Gastroesophageal sphincter (tissue), 4 donors: ENCODE results near the gene VSIG1. TPM values are rescaled to one million over a fixed set of nuclear protein-coding genes. Genes with fewer than 3 reads are reported as not detected.

Experiments
- ATAC-seq: fragments of 150-250 bp; one replicate; pipeline ENCODE4 v1.9.1; 2016; ENCODE audit warnings: mild to moderate bottlenecking, moderate library complexity
- H3K27ac ChIP-seq, 4 donors: fragments of 200-600 bp; sonication (generic) in 3 of 4; 1 replicate in 3 of 4; 2 replicates in 1 of 4; pipeline ENCODE4 v1.5.1; 2016 to 2019
- H3K27me3 ChIP-seq: fragments of 200-600 bp; sonication (generic); one replicate; pipeline ENCODE4 v1.5.1; 2019
- H3K36me3 ChIP-seq, 2 donors: fragments of 200-600 bp; sonication (generic); one replicate each; pipeline ENCODE4 v1.5.1; 2019; ENCODE audit warnings: control low read depth in 1 of 2
- H3K4me1 ChIP-seq, 3 donors: fragments of 200-600 bp; sonication (generic); 1 replicate in 2 of 3; 2 replicates in 1 of 3; pipeline ENCODE4 v1.5.1; 2016 to 2019; ENCODE audit warnings: control low read depth in 2 of 3
- H3K4me3 ChIP-seq, 2 donors: fragments of 200-600 bp; sonication (generic); one replicate each; pipeline ENCODE4 v1.5.1; 2019; ENCODE audit warnings: mild to moderate bottlenecking in 1 of 2, moderate library complexity in 1 of 2
- H3K9me3 ChIP-seq, 3 donors: fragments of 200-600 bp; sonication (generic); one replicate each; pipeline ENCODE4 v1.5.1; 2017 to 2019; ENCODE audit warnings: control low read depth in 2 of 3
- CTCF ChIP-seq, 4 experiments: fragments of 200-600 bp in 2 of 4; fragments of 450-650 bp in 2 of 4; sonication (generic) in 1 of 4; IDR thresholded peaks; one replicate each; pipeline ENCODE4 v1.5.1; 2017 to 2019; ENCODE audit warnings: antibody characterized with exemption in 4 of 4, mild to moderate bottlenecking in 2 of 4, moderate library complexity in 2 of 4
- EP300 ChIP-seq: sonication (generic); formaldehyde crosslinking; IDR thresholded peaks from one replicate; pipeline ENCODE4 v1.6.1; 2017; ENCODE audit warnings: antibody characterized with exemption, mild to moderate bottlenecking
- POLR2A ChIP-seq, 2 donors: fragments of 450-650 bp; IDR thresholded peaks; one replicate each; pipeline ENCODE4 v1.6.1; 2017; ENCODE audit warnings: antibody characterized with exemption in 2 of 2, mild to moderate bottlenecking in 2 of 2, moderate library complexity in 1 of 2
- POLR2AphosphoS5 ChIP-seq: sonication (generic); formaldehyde crosslinking; IDR thresholded peaks from one replicate; pipeline ENCODE4 v1.6.1; 2017; ENCODE audit warnings: antibody characterized with exemption
- WGBS, 2 donors: methylation state at CpG; one replicate each; pipeline ENCODE4 v1.1.5; 2018; ENCODE audit warnings: low coverage in 1 of 2; 5-methylcytosine and 5-hydroxymethylcytosine counted together
- total RNA-seq, 4 donors: library from RNA; depleted of rRNA; stranded (reverse); fragments of >200 nt; gene quantifications; one replicate each; pipeline ENCODE4 v1.1.0, GENCODE V29; 2016

The VSIG1 gene
- total RNA-seq, result not detected

GRCh38 chrX:108044554-108045256 lies at the start of gene VSIG1:
TSS of gene VSIG1 (plus strand) at chrX:108045065. CDS start at chrX:108045131, 66 bp downstream.
- H3K9me3 ChIP-seq, result no peaks in the 10 kb centered on the region
- no peak for TF ChIP-seq POLR2AphosphoS5
- TF ChIP-seq CTCF (IDR thresholded peaks at IDR 0.05), result no peak
- no peak for TF ChIP-seq POLR2A (IDR thresholded peaks at IDR 0.05)
- TF ChIP-seq EP300, result no peak
- no peaks in the 10 kb centered on the region for H3K36me3 ChIP-seq
- H3K4me3 ChIP-seq, result no peak within 1 kb of the TSS
- 73 to 84% methylated on average over 9 to 10 of the region's 10 CpGs for WGBS, 2 donors
- no peak within 1 kb of the TSS for H3K27ac ChIP-seq
- H3K4me1 ChIP-seq, result no peaks in the 10 kb centered on the region
- no peak for ATAC-seq
- no peaks in the 10 kb centered on the region for H3K27me3 ChIP-seq

GRCh38 chrX:107996124-107996523 lies 48.7 kb upstream of the VSIG1 start:
- no peaks in the 10 kb centered on the region for H3K27me3 ChIP-seq
- no peak overlapping the region for H3K4me3 ChIP-seq
- no peak overlapping the region for H3K27ac ChIP-seq
- TF ChIP-seq POLR2A (IDR thresholded peaks at IDR 0.05) (no peak), CTCF (IDR thresholded peaks at IDR 0.05) (no peak), EP300 (no peak), POLR2AphosphoS5 (no peak)
- ATAC-seq, result no peak
- H3K36me3 ChIP-seq, result no peaks in the 10 kb centered on the region
- no peaks in the 10 kb centered on the region for H3K9me3 ChIP-seq
- H3K4me1 ChIP-seq, result no peaks in the 10 kb centered on the region
- 74 to 76% methylated on average over 4 to 5 of the region's 6 CpGs for WGBS, 2 donors

- no CpG with 5 or more reads among the region's 2 CpGs for WGBS, 2 donors
- Histone ChIP-seq H3K36me3 (no peaks in the 10 kb centered on the region), H3K27ac (no peak overlapping the region), H3K27me3 (no peaks in the 10 kb centered on the region), H3K4me1 (no peaks in the 10 kb centered on the region), H3K9me3 (no peaks in the 10 kb centered on the region), H3K4me3 (no peak overlapping the region)
- TF ChIP-seq POLR2A (IDR thresholded peaks at IDR 0.05) (no peak), POLR2AphosphoS5 (no peak), EP300 (no peak), CTCF (IDR thresholded peaks at IDR 0.05) (no peak)
- ATAC-seq, result no peak
Observed at GRCh38 chrX:108000751-108001150, 44.1 kb upstream of the VSIG1 start.

GRCh38 chrX:108001218-108001814 lies 43.5 kb upstream of the VSIG1 start:
- Histone ChIP-seq H3K27me3 (no peaks in the 10 kb centered on the region), H3K27ac (no peak overlapping the region), H3K9me3 (no peaks in the 10 kb centered on the region), H3K4me1 (no peaks in the 10 kb centered on the region), H3K36me3 (no peaks in the 10 kb centered on the region), H3K4me3 (no peak overlapping the region)
- TF ChIP-seq CTCF (IDR thresholded peaks at IDR 0.05), result peak in 1 of 4 experiments; percentile 23
- TF ChIP-seq POLR2AphosphoS5, result no peak
- 28 to 43% methylated on average over 4 to 5 of the region's 11 CpGs for WGBS, 2 donors
- no peak for ATAC-seq
